Vagina (tissue), 2 donors: Measurements from ENCODE around the gene IGF2BP1.

Experiments
- POLR2A ChIP-seq, 2 donors: fragments of 450-650 bp; IDR thresholded peaks; one replicate each; pipeline ENCODE4 v1.6.1; 2017; ENCODE audit warnings: antibody characterized with exemption in 2 of 2, mild to moderate bottlenecking in 2 of 2, moderate library complexity in 2 of 2
- POLR2AphosphoS5 ChIP-seq, 2 donors: sonication (generic); formaldehyde crosslinking; IDR thresholded peaks; one replicate each; pipeline ENCODE4 v1.9.0; 2017; ENCODE audit warnings: antibody characterized with exemption in 2 of 2, mild to moderate bottlenecking in 2 of 2, low read depth in 1 of 2; ENCODE audit not compliant: insufficient read depth in 1 of 2

GRCh38 chr17:49016775-49017463 is 19.7 kb downstream of the IGF2BP1 start:
- TF ChIP-seq POLR2A (IDR thresholded peaks at IDR 0.05) (no peak), POLR2AphosphoS5 (IDR thresholded peaks at IDR 0.05; ENCODE audit: insufficient read depth in 1 of 2, low read depth in 1 of 2) (no peak)
